Astrocyte (in vitro differentiated cells and primary cell): Measurements from ENCODE around the gene SCN1B. TPM values are rescaled to one million over a fixed set of nuclear protein-coding genes. Genes with fewer than 3 reads are reported as not detected.

Experiments
- DNase-seq: peaks from one replicate; pipeline ENCODE4 v3.0.0-alpha.2; 2010; ENCODE audit warnings: low read depth
- FAIRE-seq: peaks from 2 replicates; lab custom pipeline; 2011; peaks lifted over from hg19 to GRCh38; lab: Jason Lieb, UNC
- H2AFZ ChIP-seq: 2 replicates; pipeline ENCODE4 v1.6.0; 2012; ENCODE audit warnings: low read depth, low read length, inconsistent platforms
- H3K27ac ChIP-seq: 2 replicates; pipeline ENCODE4 v1.5.1; 2011; ENCODE audit warnings: low read depth, low read length, inconsistent platforms
- H3K27me3 ChIP-seq: 2 replicates; pipeline ENCODE4 v1.6.0; 2011; ENCODE audit warnings: low read length, inconsistent platforms; ENCODE audit not compliant: insufficient read depth
- H3K36me3 ChIP-seq: 2 replicates; pipeline ENCODE4 v1.5.1; 2011; ENCODE audit warnings: low read length, inconsistent platforms; ENCODE audit not compliant: insufficient read depth
- H3K4me1 ChIP-seq: 2 replicates; pipeline ENCODE4 v1.5.1; 2011; ENCODE audit warnings: low read length, inconsistent platforms; ENCODE audit not compliant: insufficient read depth
- H3K4me2 ChIP-seq: 2 replicates; pipeline ENCODE4 v1.6.0; 2012; ENCODE audit warnings: low read length, inconsistent platforms
- H3K4me3 ChIP-seq: 2 replicates; pipeline ENCODE4 v1.5.1; 2011; ENCODE audit warnings: low read depth, mild to moderate bottlenecking, low read length, inconsistent platforms; ENCODE audit not compliant: insufficient read depth
- H3K79me2 ChIP-seq: 2 replicates; pipeline ENCODE4 v1.6.0; 2012; ENCODE audit warnings: mild to moderate bottlenecking, low read length, inconsistent platforms; ENCODE audit not compliant: insufficient read depth
- H3K9ac ChIP-seq: 2 replicates; pipeline ENCODE4 v1.6.0; 2012; ENCODE audit warnings: mild to moderate bottlenecking, low read length, inconsistent platforms
- H3K9me3 ChIP-seq: 2 replicates; pipeline ENCODE4 v1.5.1; 2012; ENCODE audit warnings: low read depth, mild to moderate bottlenecking, low read length, inconsistent platforms; ENCODE audit not compliant: insufficient read depth
- H4K20me1 ChIP-seq: 2 replicates; pipeline ENCODE4 v1.6.0; 2012; ENCODE audit warnings: low read length, inconsistent platforms; ENCODE audit not compliant: insufficient read depth
- H3K27ac Mint-ChIP-seq: one replicate; pipeline ENCODE4 v1.8.0; 2021; ENCODE audit warnings: mild to moderate bottlenecking, mixed read lengths; ENCODE audit not compliant: unreplicated experiment
- H3K27me3 Mint-ChIP-seq: one replicate; pipeline ENCODE4 v1.8.0; 2021; ENCODE audit warnings: low read depth, mixed read lengths; ENCODE audit not compliant: unreplicated experiment
- H3K36me3 Mint-ChIP-seq: one replicate; pipeline ENCODE4 v1.8.0; 2021; ENCODE audit warnings: low read depth, mixed read lengths; ENCODE audit not compliant: unreplicated experiment
- H3K4me1 Mint-ChIP-seq: one replicate; pipeline ENCODE4 v1.8.0; 2021; ENCODE audit warnings: low read depth, mixed read lengths; ENCODE audit not compliant: unreplicated experiment
- H3K4me3 Mint-ChIP-seq: one replicate; pipeline ENCODE4 v1.8.0; 2021; ENCODE audit warnings: mild to moderate bottlenecking, moderate library complexity, mixed read lengths; ENCODE audit not compliant: unreplicated experiment
- H3K9me3 Mint-ChIP-seq: one replicate; pipeline ENCODE4 v1.8.0; 2021; ENCODE audit warnings: mild to moderate bottlenecking, mixed read lengths; ENCODE audit not compliant: unreplicated experiment
- EZH2 ChIP-seq: IDR thresholded peaks from 2 replicates; pipeline ENCODE4 v1.6.1; 2012; ENCODE audit warnings: mild to moderate bottlenecking, low read length, inconsistent platforms; ENCODE audit not compliant: insufficient read depth
- total RNA-seq: library from RNA; stranded (reverse); gene quantifications from 2 replicates; pipeline ENCODE4 v1.2.1, GENCODE V29; 2021
- TF ChIP-seq, protein P1 (sequence below): IDR thresholded peaks from 2 replicates; pipeline ENCODE4 v1.5.1; 2011; ENCODE audit warnings: low read depth, mild to moderate bottlenecking, inconsistent platforms, low read length, moderate library complexity; ENCODE audit not compliant: insufficient read depth

Gene SCN1B
- total RNA-seq, 1 donor from 2014 or later: 3.0 TPM

DNA sequence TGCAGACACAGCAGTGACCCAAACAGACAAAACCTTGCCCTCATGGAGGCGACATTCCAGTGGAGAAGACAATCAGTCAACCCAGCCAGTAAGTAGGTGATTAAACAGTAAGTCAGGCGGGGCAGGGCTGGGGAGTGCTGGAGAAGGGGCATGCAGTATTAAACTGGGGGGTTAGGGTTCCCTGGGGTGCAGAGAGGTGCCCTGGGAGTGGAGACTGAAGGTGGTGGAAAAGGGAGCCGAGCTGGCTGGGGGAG lies 54.2 kb downstream of the SCN1B start:
- Histone ChIP-seq H3K4me3 (no peak overlapping the region), H3K27ac (no peak overlapping the region), H3K36me3 (no peaks in the 10 kb centered on the region), H3K9ac (no peak overlapping the region), H3K9me3 (no peaks in the 10 kb centered on the region), H4K20me1 (no peaks in the 10 kb centered on the region), H2AFZ (no peak overlapping the region), H3K4me2 (no peak overlapping the region), H3K27me3 (no peaks in the 10 kb centered on the region), H3K79me2 (no peaks in the 10 kb centered on the region), H3K4me1 (peaks cover 11% of the 10 kb centered on the region)
- Mint-ChIP-seq H3K27me3 (peaks cover 8% of the 10 kb centered on the region), H3K9me3 (no peaks in the 10 kb centered on the region), H3K27ac (no peak overlapping the region), H3K4me1 (peaks cover 5% of the 10 kb centered on the region), H3K4me3 (no peak overlapping the region), H3K36me3 (no peaks in the 10 kb centered on the region)
- FAIRE-seq: no peak
- no peak for TF ChIP-seq EZH2
- TF ChIP-seq, protein P1, sequence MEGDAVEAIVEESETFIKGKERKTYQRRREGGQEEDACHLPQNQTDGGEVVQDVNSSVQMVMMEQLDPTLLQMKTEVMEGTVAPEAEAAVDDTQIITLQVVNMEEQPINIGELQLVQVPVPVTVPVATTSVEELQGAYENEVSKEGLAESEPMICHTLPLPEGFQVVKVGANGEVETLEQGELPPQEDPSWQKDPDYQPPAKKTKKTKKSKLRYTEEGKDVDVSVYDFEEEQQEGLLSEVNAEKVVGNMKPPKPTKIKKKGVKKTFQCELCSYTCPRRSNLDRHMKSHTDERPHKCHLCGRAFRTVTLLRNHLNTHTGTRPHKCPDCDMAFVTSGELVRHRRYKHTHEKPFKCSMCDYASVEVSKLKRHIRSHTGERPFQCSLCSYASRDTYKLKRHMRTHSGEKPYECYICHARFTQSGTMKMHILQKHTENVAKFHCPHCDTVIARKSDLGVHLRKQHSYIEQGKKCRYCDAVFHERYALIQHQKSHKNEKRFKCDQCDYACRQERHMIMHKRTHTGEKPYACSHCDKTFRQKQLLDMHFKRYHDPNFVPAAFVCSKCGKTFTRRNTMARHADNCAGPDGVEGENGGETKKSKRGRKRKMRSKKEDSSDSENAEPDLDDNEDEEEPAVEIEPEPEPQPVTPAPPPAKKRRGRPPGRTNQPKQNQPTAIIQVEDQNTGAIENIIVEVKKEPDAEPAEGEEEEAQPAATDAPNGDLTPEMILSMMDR: no peak
- no peak for DNase-seq

DNA sequence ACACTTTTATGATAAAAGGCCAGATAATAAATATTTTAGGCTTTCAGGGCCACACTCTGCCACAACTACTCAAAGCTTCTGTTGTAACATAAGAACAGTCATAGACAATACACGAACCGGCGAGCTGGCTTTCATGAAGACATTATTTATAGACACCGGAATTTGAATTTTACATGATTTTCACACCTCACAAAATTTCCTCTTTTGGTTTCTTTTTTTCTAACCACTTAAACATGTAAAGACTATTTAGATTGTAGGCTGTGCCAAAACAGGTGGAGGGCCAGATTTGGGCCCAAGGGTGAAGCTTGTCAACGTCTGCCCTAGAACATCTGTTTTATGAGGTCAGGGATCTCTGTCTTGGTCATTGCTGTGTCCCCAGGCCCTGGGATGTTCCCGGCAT lies 55.7 kb downstream of the SCN1B start:
- DNase-seq (no peak), FAIRE-seq (no peak)
- Histone ChIP-seq H3K9me3 (no peaks in the 10 kb centered on the region), H3K36me3 (no peaks in the 10 kb centered on the region), H4K20me1 (no peaks in the 10 kb centered on the region), H3K79me2 (no peaks in the 10 kb centered on the region), H3K4me1 (peaks cover 16% of the 10 kb centered on the region), H2AFZ (no peak overlapping the region), H3K27ac (no peak overlapping the region), H3K4me3 (no peak overlapping the region), H3K27me3 (no peaks in the 10 kb centered on the region), H3K4me2 (no peak overlapping the region), H3K9ac (no peak overlapping the region)
- peaks cover 8% of the 10 kb centered on the region for H3K27me3 Mint-ChIP-seq
- H3K9me3 Mint-ChIP-seq: no peaks in the 10 kb centered on the region
- TF ChIP-seq EZH2: no peak
- TF ChIP-seq, protein P1: no peak
- no peaks in the 10 kb centered on the region for H3K36me3 Mint-ChIP-seq
- H3K4me3 Mint-ChIP-seq: no peak overlapping the region
- H3K4me1 Mint-ChIP-seq: peaks cover 5% of the 10 kb centered on the region
- H3K27ac Mint-ChIP-seq: no peak overlapping the region

DNA sequence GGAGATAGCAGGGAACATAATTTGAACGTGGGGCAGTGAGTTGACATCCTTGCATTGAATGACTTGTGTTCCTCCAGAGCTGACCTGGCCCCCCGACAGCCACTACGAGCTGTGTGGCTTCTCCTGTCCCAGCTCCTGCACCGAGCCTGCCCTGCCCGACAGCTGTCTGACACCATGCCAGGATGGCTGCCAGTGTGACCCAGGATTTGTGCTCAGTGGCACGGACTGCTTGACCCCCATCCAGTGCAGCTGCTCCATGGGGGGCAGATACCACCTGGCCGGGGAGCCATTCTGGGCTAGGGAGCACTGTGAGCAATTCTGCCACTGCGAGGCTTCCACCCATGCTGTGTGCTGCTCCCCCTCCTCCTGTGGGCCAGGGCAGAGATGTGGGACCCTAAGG lies 56.2 kb downstream of the SCN1B start:
- no peak overlapping the region for H3K4me2 ChIP-seq
- peaks cover 17% of the 10 kb centered on the region for H3K4me1 ChIP-seq
- no peaks in the 10 kb centered on the region for H3K79me2 ChIP-seq
- Mint-ChIP-seq H3K27me3 (peaks cover 8% of the 10 kb centered on the region), H3K4me3 (no peak overlapping the region), H3K4me1 (peaks cover 5% of the 10 kb centered on the region), H3K36me3 (no peaks in the 10 kb centered on the region), H3K27ac (no peak overlapping the region), H3K9me3 (no peaks in the 10 kb centered on the region)
- H4K20me1 ChIP-seq: no peaks in the 10 kb centered on the region
- H3K36me3 ChIP-seq: no peaks in the 10 kb centered on the region
- no peaks in the 10 kb centered on the region for H3K27me3 ChIP-seq
- no peak for FAIRE-seq
- H3K27ac ChIP-seq: no peak overlapping the region
- no peak overlapping the region for H3K9ac ChIP-seq
- TF ChIP-seq EZH2: no peak
- TF ChIP-seq, protein P1: no peak
- no peak overlapping the region for H2AFZ ChIP-seq
- DNase-seq: no peak
- H3K9me3 ChIP-seq: no peaks in the 10 kb centered on the region
- H3K4me3 ChIP-seq: no peak overlapping the region
